ENCODE results near the gene HIVEP3. TPM values are rescaled to one million over a fixed set of nuclear protein-coding genes. Genes with fewer than 3 reads are reported as not detected.
A peak's percentile ranks its signal among the peaks of the same experiment; 100 is the strongest.

Gene HIVEP3
- total RNA-seq, 1 experiment from 2014 or later = 1.4 TPM

DNA sequence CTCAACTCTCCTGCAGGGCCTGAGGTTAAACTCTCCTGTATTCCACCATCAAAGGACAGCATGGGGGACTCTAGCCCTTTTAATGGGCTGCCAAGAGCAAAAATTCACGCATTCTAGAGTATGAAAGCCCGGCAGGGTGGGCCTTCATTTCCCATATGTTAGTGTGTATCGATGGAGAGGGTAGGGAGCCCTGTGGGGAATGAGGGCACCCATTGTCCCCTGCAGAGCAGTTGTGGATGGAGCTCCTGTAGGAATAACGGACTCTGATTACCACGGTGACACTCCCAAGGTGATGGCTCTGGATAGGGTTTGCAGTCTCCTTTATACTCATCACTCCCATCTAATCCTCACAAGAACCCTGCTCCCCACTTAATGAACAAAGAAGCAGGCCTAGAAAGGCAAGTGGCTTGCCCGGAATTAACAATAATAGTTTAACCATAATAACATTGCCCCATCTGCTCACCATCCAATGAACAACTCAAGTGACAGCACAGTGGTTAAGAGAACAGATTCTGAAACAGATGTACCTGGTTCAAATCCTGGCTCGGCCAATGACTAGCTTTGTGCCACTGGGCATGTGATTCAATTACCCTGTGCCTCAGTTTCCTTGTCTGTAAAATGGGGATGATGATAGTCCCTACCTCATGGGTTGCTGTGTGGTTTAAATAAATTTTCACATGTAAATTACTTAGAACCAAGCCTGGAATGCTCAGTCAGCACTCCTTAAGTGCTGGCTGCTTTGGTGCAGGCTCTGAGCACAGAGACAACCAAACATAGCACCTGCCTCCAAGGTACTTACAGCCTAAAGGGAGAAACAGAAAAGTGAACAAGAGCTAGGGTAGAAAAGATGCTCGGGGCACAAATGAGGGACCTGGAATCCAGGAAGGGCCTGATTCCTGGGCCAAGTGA is 29.0 kb downstream of the HIVEP3 start:
- H3K36me3 Mint-ChIP-seq (ENCODE audit: insufficient read depth in 1 of 3, low read depth in 3 of 3) = no peaks in the 10 kb centered on the region
- no peaks in the 10 kb centered on the region for H3K27me3 ChIP-seq (ENCODE audit: insufficient read depth, low read length)
- H4K20me1 ChIP-seq (ENCODE audit: control insufficient read depth, insufficient read depth, insufficient read length) = no peaks in the 10 kb centered on the region
- no peak for TF ChIP-seq CTCF (conservative IDR thresholded peaks at IDR 0.05)
- H3K4me1 Mint-ChIP-seq = peaks cover 7 to 8% of the 10 kb centered on the region in 2 experiments
- no peak overlapping the region for H2AFZ ChIP-seq (ENCODE audit: low read length)
- no peak overlapping the region for H3K18ac ChIP-seq (ENCODE audit: insufficient read length, low read depth, low read length)
- no peak overlapping the region for H3K27ac ChIP-seq (ENCODE audit: insufficient read length, low read depth, low read length)
- H3K23ac ChIP-seq (ENCODE audit: insufficient read length, low read depth, low read length) = no peak overlapping the region
- no peak overlapping the region for H3K56ac ChIP-seq (ENCODE audit: insufficient read length, low read depth, low read length)
- H3K4me1 ChIP-seq (ENCODE audit: insufficient read depth, low read length) = no peaks in the 10 kb centered on the region
- H2BK12ac ChIP-seq (ENCODE audit: insufficient read length, low read depth, low read length) = no peak overlapping the region
- H3K9me3 ChIP-seq (ENCODE audit: control insufficient read depth, low read depth, low read length) = no peaks in the 10 kb centered on the region
- no peak overlapping the region for H2BK120ac ChIP-seq (ENCODE audit: low read depth, low read length, poor library complexity, severe bottlenecking)
- H3K27ac Mint-ChIP-seq = peak overlapping the region in 1 of 3 experiments; percentile 59; a peak in 1 of 7 replicates
- H4K91ac ChIP-seq (ENCODE audit: insufficient read length, low read depth, low read length) = no peak overlapping the region
- no peak overlapping the region for H3K4me2 ChIP-seq (ENCODE audit: insufficient read depth, insufficient read length, low read length)
- H3T11ph ChIP-seq (ENCODE audit: low read length) = no peak overlapping the region
- H3K79me2 ChIP-seq (ENCODE audit: insufficient read depth, low read length) = no peaks in the 10 kb centered on the region
- no peak overlapping the region for H2BK5ac ChIP-seq (ENCODE audit: insufficient read length, low read length)
- no peak overlapping the region for H3K14ac ChIP-seq (ENCODE audit: insufficient read depth, low read length)
- H3K9me3 Mint-ChIP-seq = no peaks in the 10 kb centered on the region
- H3K9ac ChIP-seq (ENCODE audit: extremely low read depth, insufficient read length, low read length) = no peak overlapping the region
- no peak overlapping the region for H4K5ac ChIP-seq (ENCODE audit: insufficient read length, low read depth, low read length)
- H2BK15ac ChIP-seq (ENCODE audit: low read depth, low read length) = no peak overlapping the region
- no peak overlapping the region for H2BK20ac ChIP-seq (ENCODE audit: low read depth, low read length, poor library complexity, severe bottlenecking)
- no CpG with 5 or more reads among the region's 8 CpGs for WGBS (ENCODE audit: extremely low coverage, insufficient read length, low lambda C conversion rate)
- no peaks in the 10 kb centered on the region for H3K23me2 ChIP-seq (ENCODE audit: insufficient read length, low read depth, low read length, poor library complexity, severe bottlenecking)
- no peak for DNase-seq
- H4K8ac ChIP-seq (replicated peaks; ENCODE audit: insufficient read length, low read depth, low read length) = no peak overlapping the region
- no peak overlapping the region for H2AK5ac ChIP-seq (ENCODE audit: insufficient read length, low read length)
- no peak overlapping the region for H3K4ac ChIP-seq (ENCODE audit: low read depth, low read length)
- no peaks in the 10 kb centered on the region for H3K79me1 ChIP-seq (ENCODE audit: insufficient read depth, low read depth, low read length, poor library complexity, severe bottlenecking)
- no peak overlapping the region for H3K4me3 Mint-ChIP-seq
- H3K27me3 Mint-ChIP-seq (ENCODE audit: low read depth) = no peaks in the 10 kb centered on the region; the same call in 1 of the 2 replicates

Data from H9 (cell line).